ENCODE results near the gene NUB1. TPM values are rescaled to one million over a fixed set of nuclear protein-coding genes. Genes with fewer than 3 reads are reported as not detected.

Gene NUB1
- total RNA-seq, 1 donor, result 51.0 TPM

DNA sequence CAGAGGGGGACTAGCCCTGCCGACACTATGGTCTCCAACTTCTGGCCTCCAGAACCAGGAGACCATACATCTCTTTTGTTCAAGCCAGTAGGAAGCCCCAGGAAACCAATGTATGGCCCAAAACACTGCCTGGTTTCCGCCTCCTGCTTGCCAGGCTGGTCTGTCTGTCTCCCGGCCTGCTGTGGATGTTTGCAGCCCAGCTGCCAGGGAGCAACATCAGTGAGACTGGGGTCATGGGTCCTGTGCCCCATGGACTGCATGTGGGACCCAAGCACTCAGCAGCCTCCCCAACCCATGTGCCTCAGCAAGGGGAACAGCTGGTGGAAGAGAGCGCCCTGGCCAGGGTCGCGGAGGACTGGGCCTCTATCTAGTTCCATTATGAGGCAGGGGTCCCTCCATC is 33.4 kb upstream of the NUB1 start:
- no peak for DNase-seq (ENCODE audit: low read depth)
- TF ChIP-seq, protein P1, sequence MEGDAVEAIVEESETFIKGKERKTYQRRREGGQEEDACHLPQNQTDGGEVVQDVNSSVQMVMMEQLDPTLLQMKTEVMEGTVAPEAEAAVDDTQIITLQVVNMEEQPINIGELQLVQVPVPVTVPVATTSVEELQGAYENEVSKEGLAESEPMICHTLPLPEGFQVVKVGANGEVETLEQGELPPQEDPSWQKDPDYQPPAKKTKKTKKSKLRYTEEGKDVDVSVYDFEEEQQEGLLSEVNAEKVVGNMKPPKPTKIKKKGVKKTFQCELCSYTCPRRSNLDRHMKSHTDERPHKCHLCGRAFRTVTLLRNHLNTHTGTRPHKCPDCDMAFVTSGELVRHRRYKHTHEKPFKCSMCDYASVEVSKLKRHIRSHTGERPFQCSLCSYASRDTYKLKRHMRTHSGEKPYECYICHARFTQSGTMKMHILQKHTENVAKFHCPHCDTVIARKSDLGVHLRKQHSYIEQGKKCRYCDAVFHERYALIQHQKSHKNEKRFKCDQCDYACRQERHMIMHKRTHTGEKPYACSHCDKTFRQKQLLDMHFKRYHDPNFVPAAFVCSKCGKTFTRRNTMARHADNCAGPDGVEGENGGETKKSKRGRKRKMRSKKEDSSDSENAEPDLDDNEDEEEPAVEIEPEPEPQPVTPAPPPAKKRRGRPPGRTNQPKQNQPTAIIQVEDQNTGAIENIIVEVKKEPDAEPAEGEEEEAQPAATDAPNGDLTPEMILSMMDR (IDR thresholded peaks at IDR 0.05; ENCODE audit: insufficient read depth, low read depth, low read length), result no peak
- no peak overlapping the region for H3K4me3 ChIP-seq (ENCODE audit: low read depth, low read length)

DNA sequence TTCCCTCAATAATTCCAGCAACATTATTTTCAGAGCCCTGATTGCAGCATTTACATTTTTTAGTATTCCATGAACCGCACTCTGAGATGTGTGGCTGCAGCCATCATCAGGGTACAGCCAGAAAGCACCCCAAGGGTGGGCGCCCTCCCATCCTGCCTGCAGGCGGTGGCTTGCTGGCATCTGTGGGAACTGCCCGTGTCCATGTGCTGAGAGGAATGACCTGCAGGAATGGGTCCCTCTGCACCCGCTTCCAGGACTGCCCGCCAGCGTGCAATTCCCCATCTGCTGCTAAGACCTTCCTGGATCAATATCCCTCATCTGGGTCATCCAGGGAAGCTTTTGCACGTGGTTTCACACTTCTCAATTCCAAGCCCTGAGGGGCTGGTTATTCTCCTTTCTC is 32.8 kb upstream of the NUB1 start:
- no peak overlapping the region for H3K4me3 ChIP-seq (ENCODE audit: low read depth, low read length)
- TF ChIP-seq, protein P1 (IDR thresholded peaks at IDR 0.05; ENCODE audit: insufficient read depth, low read depth, low read length), result no peak
- DNase-seq (ENCODE audit: low read depth), result no peak

DNA sequence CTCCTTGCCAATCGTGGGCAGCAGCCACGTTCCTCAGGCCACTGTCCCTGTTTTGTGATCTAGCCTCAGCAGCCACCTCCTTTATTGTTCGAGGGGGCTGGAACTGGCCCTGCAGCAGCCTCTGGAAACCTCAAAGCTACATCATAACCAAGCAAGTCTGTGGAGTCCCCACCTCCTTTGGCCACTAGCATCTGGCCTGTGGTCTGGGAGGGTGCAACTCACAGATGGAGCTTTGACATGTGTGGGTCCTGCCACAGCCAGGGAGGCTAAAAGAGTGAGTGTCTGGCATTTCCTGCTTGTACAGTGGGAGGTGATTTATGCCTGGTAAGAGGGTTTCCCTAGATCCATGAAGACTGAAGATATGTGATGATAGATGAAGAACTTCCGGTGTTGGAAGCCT is 32.3 kb upstream of the NUB1 start:
- no peak overlapping the region for H3K4me3 ChIP-seq (ENCODE audit: low read depth, low read length)
- peak; percentile 68 for DNase-seq (ENCODE audit: low read depth)

DNA sequence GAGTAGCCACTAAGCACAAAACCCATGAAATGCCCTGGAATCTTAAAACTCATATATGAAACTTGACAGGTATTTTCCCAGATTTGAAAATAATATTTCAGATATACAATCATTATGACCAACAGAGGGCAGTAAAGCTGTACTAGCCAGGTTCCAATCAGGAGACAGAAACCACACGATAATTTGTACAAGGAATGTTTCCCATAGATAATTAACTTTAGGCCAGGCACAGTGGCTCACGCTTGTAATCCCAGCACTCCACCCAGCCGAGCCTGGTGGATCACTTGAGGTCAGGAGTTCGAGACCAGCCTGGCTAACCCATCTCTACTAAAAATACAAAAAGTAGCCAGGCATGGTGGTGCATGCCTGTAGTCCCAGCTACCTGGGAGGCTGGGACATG is 31.0 kb upstream of the NUB1 start:
- no peak overlapping the region for H3K4me3 ChIP-seq (ENCODE audit: low read depth, low read length)
- TF ChIP-seq, protein P1 (IDR thresholded peaks at IDR 0.05; ENCODE audit: insufficient read depth, low read depth, low read length), result peak; percentile 46
- DNase-seq (ENCODE audit: low read depth), result peak; percentile 33

More for the DNA sequence above, 32.3 kb upstream of the NUB1 start:
- TF ChIP-seq, protein P1 (IDR thresholded peaks at IDR 0.05; ENCODE audit: insufficient read depth, low read depth, low read length), result no peak

DNA sequence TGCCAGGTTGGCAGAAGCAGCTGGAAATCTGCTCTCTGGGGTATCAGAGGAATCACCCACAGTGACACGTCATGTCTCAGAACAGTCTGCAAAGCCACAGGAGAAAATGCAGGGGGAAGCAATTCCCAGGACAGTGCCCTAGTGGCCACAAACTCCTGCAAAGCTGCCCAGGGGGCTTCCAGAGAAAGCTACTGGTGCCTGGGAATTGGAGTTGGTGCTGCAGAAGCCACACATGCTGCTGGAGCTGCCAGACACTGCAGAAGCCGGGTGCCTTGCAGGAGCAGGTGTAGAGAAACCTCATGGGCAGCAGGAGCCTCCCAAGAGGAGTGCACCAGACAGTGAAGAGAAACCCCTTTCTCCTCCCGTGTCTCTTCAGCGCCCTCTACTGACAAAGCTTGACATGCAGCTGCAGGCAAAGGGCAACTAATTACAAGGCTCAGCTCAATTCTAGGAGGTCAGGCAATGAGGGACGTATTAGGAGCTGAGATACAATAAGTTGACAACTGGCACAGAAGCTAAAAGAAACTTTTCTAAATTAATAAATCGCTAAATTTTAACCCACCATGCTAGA is 30.2 kb upstream of the NUB1 start:
- DNase-seq (ENCODE audit: low read depth), result no peak
- no peak overlapping the region for H3K4me3 ChIP-seq (ENCODE audit: low read depth, low read length)
- TF ChIP-seq, protein P1 (IDR thresholded peaks at IDR 0.05; ENCODE audit: insufficient read depth, low read depth, low read length), result no peak

DNA sequence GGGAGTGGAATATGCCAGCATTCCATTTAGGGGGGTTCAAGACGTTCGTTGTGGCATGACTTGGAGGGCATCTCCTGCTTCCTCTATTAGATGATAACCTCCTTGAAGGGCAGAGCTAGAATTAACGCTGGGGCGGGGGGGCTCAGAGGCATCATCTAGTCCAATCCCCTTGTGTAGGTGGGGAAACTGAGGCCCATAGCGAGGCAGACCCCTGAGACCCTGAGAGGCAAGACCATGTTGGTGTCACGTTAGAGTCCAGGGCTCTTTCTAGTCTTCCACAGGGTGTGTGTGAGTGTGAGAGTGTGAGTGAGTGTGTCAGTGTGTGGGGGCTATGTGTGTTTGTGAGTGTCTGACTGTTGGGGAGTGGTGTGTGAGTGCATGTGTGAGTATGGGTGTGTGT is 29.3 kb upstream of the NUB1 start:
- H3K4me3 ChIP-seq (ENCODE audit: low read depth, low read length), result no peak overlapping the region
- no peak for DNase-seq (ENCODE audit: low read depth)
- TF ChIP-seq, protein P1 (IDR thresholded peaks at IDR 0.05; ENCODE audit: insufficient read depth, low read depth, low read length), result no peak
